Suprapubic skin (tissue), 4 donors: ENCODE measurements around the gene ZFAND2B. TPM values are rescaled to one million over a fixed set of nuclear protein-coding genes. Genes with fewer than 3 reads are reported as not detected.

Source experiments
- DNase-seq, 2 donors: peaks; one replicate each; pipeline ENCODE4 v3.0.0-alpha.2; 2019; ENCODE audit warnings: low spot score in 2 of 2
- H3K27ac ChIP-seq: fragments of 200-600 bp; sonication (generic); one replicate; pipeline ENCODE4 v1.5.1; 2019
- H3K27me3 ChIP-seq: fragments of 200-600 bp; sonication (generic); one replicate; pipeline ENCODE4 v1.5.1; 2019
- H3K36me3 ChIP-seq: fragments of 200-600 bp; sonication (generic); one replicate; pipeline ENCODE4 v1.5.1; 2019
- H3K4me1 ChIP-seq: fragments of 200-600 bp; sonication (generic); one replicate; pipeline ENCODE4 v1.5.1; 2019
- H3K4me3 ChIP-seq: fragments of 200-600 bp; sonication (generic); one replicate; pipeline ENCODE4 v1.5.1; 2019; ENCODE audit warnings: mild to moderate bottlenecking
- H3K9me3 ChIP-seq: fragments of 200-600 bp; sonication (generic); one replicate; pipeline ENCODE4 v1.5.1; 2019
- EP300 ChIP-seq: sonication (generic); formaldehyde crosslinking; IDR thresholded peaks from one replicate; pipeline ENCODE4 v1.6.1; 2017; ENCODE audit warnings: antibody characterized with exemption
- POLR2A ChIP-seq, 2 donors: fragments of 450-650 bp; IDR thresholded peaks; one replicate each; pipeline ENCODE4 v1.6.1; 2017; ENCODE audit warnings: antibody characterized with exemption in 2 of 2, mild to moderate bottlenecking in 2 of 2, moderate library complexity in 2 of 2
- POLR2AphosphoS5 ChIP-seq, 3 donors: sonication (generic); formaldehyde crosslinking; IDR thresholded peaks; one replicate each; pipeline ENCODE4 v1.6.1; 2017; ENCODE audit warnings: antibody characterized with exemption in 3 of 3
- WGBS: methylation state at CpG from one replicate; pipeline ENCODE4 v1.1.5; 2018; 5-methylcytosine and 5-hydroxymethylcytosine counted together
- total RNA-seq, 4 donors: library from RNA; depleted of rRNA; stranded (reverse); fragments of >200 nt; gene quantifications; one replicate each; pipeline ENCODE4 v1.1.0, GENCODE V29; 2016
- TF ChIP-seq, protein P1 (sequence below), 2 donors: fragments of 200-600 bp in 1 of 2; fragments of 450-650 bp in 1 of 2; sonication (generic) in 1 of 2; IDR thresholded peaks; one replicate each; pipeline ENCODE4 v1.5.1; 2016 to 2019; ENCODE audit warnings: antibody characterized with exemption in 2 of 2, mild to moderate bottlenecking in 1 of 2, moderate library complexity in 1 of 2

The ZFAND2B gene
- total RNA-seq, 4 donors from 2014 or later = 48.1 to 84.7 (median 64.4) TPM

DNA sequence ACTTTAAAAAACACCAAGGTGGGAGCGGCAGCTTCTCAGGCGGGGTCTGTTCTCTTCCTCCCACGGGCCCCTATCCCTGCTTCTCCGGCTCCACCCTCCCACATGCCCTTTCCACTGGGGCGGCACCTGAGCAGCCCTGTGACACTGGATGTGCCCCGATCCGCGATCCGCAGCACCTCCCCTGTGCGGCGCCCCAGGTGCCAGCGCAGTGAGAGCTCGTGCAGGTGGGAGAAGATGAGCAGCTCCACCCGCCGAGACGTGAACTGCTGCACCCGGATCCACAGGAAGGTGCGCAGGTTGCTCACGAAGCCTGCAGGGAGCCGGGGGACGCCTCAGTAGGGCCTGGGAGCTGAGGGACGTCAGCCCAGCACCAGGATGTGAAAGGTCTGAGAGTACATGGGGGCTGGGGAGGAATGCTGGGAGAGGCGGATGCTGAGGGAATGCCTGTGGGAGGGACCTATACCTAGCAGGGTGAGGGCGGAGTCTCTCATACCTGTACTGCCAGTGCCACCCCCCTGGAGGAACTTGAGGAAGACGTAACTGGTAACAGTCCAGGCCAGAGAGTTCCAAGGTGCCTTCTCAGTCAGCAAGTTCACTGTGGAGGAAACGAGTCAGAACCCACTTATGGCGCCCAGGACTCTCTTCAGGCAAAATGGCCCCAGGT is 9.4 kb downstream of the ZFAND2B start:
- TF ChIP-seq, protein P1, sequence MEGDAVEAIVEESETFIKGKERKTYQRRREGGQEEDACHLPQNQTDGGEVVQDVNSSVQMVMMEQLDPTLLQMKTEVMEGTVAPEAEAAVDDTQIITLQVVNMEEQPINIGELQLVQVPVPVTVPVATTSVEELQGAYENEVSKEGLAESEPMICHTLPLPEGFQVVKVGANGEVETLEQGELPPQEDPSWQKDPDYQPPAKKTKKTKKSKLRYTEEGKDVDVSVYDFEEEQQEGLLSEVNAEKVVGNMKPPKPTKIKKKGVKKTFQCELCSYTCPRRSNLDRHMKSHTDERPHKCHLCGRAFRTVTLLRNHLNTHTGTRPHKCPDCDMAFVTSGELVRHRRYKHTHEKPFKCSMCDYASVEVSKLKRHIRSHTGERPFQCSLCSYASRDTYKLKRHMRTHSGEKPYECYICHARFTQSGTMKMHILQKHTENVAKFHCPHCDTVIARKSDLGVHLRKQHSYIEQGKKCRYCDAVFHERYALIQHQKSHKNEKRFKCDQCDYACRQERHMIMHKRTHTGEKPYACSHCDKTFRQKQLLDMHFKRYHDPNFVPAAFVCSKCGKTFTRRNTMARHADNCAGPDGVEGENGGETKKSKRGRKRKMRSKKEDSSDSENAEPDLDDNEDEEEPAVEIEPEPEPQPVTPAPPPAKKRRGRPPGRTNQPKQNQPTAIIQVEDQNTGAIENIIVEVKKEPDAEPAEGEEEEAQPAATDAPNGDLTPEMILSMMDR (IDR thresholded peaks at IDR 0.05) = no peak
- no peak for TF ChIP-seq POLR2A (IDR thresholded peaks at IDR 0.05)
- no peak for TF ChIP-seq EP300
- TF ChIP-seq POLR2AphosphoS5 (IDR thresholded peaks at IDR 0.05) = no peak
- DNase-seq = no peak
- Histone ChIP-seq H3K9me3 (no peaks in the 10 kb centered on the region), H3K27me3 (no peaks in the 10 kb centered on the region), H3K4me1 (peaks cover 35% of the 10 kb centered on the region), H3K27ac (no peak overlapping the region), H3K4me3 (no peak overlapping the region), H3K36me3 (peaks cover 57% of the 10 kb centered on the region)
- 78% methylated on average over 18 of the region's 27 CpGs for WGBS

DNA sequence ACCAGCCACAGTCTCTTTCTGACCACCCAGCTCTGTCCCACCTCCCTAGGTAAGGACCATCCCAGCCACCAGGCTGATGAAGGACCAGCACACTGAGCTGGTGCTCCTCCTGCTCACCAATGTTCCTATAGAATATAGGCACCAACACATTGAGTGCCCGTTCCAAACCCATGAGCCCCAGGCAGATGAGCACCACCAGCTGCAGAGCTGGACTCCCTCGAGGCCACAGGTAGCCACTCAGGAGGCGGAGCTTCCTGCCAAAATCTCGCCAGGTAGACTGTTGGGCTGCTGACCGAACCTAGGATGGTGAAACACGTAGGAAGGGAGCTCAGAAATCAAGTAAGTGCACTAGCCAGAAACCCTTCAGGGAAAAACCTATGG is 9.9 kb downstream of the ZFAND2B start:
- DNase-seq = no peak
- no peaks in the 10 kb centered on the region for H3K9me3 ChIP-seq
- peaks cover 35% of the 10 kb centered on the region for H3K4me1 ChIP-seq
- H3K36me3 ChIP-seq = peaks cover 60% of the 10 kb centered on the region
- H3K27ac ChIP-seq = no peak overlapping the region
- WGBS = 100% methylated on average over 4 of the region's 6 CpGs
- H3K27me3 ChIP-seq = no peaks in the 10 kb centered on the region
- no peak overlapping the region for H3K4me3 ChIP-seq
- TF ChIP-seq, protein P1 (IDR thresholded peaks at IDR 0.05) = no peak
- no peak for TF ChIP-seq EP300
- TF ChIP-seq POLR2A (IDR thresholded peaks at IDR 0.05) = no peak
- no peak for TF ChIP-seq POLR2AphosphoS5 (IDR thresholded peaks at IDR 0.05)

DNA sequence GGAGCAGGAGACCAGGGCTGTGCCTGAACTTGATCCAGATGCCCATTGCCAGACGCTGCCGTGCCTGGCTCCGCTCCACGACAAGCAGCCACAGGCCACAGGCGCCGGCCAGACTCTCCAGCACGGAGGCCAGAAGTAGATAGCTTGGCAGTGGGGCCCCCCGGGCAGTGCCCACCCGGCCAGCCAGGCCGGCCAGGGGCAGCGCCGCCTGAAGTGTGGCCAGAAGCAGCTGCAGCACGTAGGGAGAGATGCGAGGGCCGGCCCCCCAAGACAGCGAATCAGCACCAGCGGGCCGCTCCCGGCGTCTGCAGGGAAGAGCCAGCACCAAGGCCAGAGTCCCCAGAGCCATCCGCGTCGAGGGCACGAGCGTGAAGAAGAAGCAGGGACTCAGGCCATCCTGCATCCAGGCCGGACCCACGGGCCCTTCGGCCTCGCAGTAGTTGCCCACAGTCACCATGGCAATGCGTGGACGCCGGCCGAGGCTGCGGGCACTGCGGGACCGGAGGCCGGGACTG is 11.7 kb downstream of the ZFAND2B start:
- WGBS = 0% methylated on average over 12 of the region's 37 CpGs
- H3K27ac ChIP-seq = peak overlapping the region; percentile 88
- peaks cover 63% of the 10 kb centered on the region for H3K36me3 ChIP-seq
- H3K4me1 ChIP-seq = peaks cover 35% of the 10 kb centered on the region
- TF ChIP-seq POLR2A (IDR thresholded peaks at IDR 0.05) = no peak
- no peak for TF ChIP-seq POLR2AphosphoS5 (IDR thresholded peaks at IDR 0.05)
- no peak for TF ChIP-seq EP300
- H3K9me3 ChIP-seq = no peaks in the 10 kb centered on the region
- peak; percentile 82 to 86 for DNase-seq
- no peaks in the 10 kb centered on the region for H3K27me3 ChIP-seq
- peak overlapping the region; percentile 68 for H3K4me3 ChIP-seq

DNA sequence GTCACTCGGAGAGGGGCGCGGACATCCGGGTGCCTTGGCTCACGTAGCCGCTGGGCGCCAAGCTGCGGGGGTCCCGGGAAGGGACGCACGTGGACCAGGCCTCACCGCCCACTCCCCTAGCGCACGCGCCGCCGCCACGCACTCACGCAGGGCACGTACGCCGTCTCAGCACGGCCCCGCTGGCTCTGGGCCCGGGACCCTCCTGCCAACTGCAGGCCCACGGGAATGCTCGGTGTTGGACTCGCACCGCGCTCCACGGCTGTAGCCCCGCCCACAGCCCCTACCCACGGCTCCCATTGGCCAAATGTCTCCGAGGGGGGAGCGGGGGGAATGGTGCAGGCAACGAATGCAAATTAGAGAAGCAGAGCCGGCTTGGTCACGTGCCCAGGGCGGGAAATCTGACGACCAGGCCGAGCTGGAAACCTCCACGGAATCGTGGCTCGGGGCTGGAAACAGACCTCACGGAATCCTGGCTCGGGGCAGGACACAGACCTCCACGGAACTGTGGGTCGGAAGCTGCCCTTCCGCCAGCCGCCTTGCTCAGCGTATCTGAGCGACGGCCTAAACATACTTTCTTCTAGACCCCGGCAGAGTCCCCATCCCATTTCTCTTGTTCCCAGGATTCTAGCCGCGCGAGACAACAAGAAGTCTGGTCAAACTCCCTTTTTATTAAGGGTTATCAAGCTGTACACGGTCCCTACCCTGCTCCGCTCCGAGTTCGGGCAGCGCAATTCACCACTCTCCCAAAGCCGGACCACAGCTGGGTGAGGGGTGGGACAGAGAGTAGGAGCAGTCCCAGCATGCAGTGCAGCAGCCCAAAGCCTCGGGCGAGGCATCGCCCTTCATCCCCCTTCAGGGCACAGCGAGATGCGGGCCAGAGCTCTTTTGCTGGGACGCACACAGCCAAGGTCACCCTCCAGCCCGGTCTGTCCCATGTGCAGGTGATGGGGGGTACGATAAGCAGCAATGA is 12.4 kb downstream of the ZFAND2B start, which contains the start of gene ABCB6:
ABCB6 (minus strand) TSS at position 227 of the 970 bp plus-strand sequence. CDS start 285 bp downstream, outside the sequence.
- H3K4me3 ChIP-seq = peak within 1 kb of the TSS; percentile 68
- WGBS = 21% methylated on average over 15 of the region's 71 CpGs
- peak; percentile 98 for DNase-seq
- TF ChIP-seq POLR2AphosphoS5 (IDR thresholded peaks at IDR 0.05) (peak in 1 of 3 donors; percentile 28), EP300 (no peak), POLR2A (IDR thresholded peaks at IDR 0.05) (no peak)
- TF ChIP-seq, protein P1 (IDR thresholded peaks at IDR 0.05) = no peak
- H3K4me1 ChIP-seq = peaks cover 35% of the 10 kb centered on the region
- no peaks in the 10 kb centered on the region for H3K9me3 ChIP-seq
- H3K27ac ChIP-seq = peak within 1 kb of the TSS; percentile 88
- H3K27me3 ChIP-seq = no peaks in the 10 kb centered on the region
- H3K36me3 ChIP-seq = peaks cover 64% of the 10 kb centered on the region

DNA sequence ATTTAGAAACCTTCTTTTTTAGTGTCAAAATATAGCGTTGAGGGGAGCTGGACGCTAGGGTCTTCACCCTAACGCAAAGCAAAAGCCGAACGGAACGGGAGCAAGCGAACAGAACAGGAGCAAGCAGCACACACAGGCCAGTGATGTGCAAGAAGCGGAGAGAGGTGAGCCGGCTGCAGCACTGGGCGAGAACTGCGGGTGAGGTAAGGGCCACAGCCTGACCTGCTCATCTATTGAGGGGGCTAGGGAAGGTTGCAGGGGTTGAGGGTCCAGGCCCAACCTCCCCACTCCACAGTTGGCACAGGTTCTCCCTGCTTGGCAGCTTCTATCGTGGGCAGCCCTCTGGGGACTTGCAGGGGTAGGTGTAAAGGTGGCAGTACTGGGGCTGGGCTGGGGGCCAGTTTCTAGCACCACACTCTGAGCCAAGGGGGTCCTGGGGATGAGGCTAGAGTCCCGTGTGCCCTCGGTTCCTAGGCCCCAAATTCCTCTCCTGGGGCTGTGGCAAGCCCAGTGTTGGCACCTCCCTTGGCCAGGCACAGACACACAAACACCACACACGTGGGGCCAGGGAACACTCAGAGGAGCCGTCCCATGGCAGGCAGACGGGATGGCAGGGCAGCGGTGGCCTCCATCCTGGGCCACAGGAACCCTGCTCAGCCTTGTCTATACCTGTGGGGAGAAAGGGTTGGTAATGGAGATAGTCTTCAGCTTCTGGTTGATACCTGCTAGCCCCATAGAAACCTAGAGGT is 13.4 kb downstream of the ZFAND2B start:
- Histone ChIP-seq H3K27ac (no peak overlapping the region), H3K36me3 (peaks cover 65% of the 10 kb centered on the region), H3K4me3 (no peak overlapping the region)

More for the DNA sequence above, 13.4 kb downstream of the ZFAND2B start:
- WGBS = 90% methylated on average over 17 of the region's 18 CpGs
- DNase-seq = no peak
- Histone ChIP-seq H3K27me3 (no peaks in the 10 kb centered on the region), H3K9me3 (no peaks in the 10 kb centered on the region), H3K4me1 (peaks cover 35% of the 10 kb centered on the region)
- TF ChIP-seq EP300 (no peak), POLR2AphosphoS5 (IDR thresholded peaks at IDR 0.05) (no peak), POLR2A (IDR thresholded peaks at IDR 0.05) (no peak)
- TF ChIP-seq, protein P1 (IDR thresholded peaks at IDR 0.05) = no peak
